Stomach smooth muscle (tissue), 2 donors: ENCODE data around the gene HSPA14.
A peak's percentile ranks its signal among the peaks of the same experiment; 100 is the strongest.

Experiments
- H3K27ac ChIP-seq: one replicate; pipeline ENCODE4 v1.7.0; 2013; ENCODE audit warnings: mild to moderate bottlenecking, low read length, inconsistent platforms
- H3K27me3 ChIP-seq, 2 donors: one replicate each; pipeline ENCODE4 v1.7.0; 2013; ENCODE audit warnings: low read length in 2 of 2; ENCODE audit not compliant: insufficient read depth in 2 of 2, control insufficient read depth in 1 of 2
- H3K36me3 ChIP-seq, 2 donors: one replicate each; pipeline ENCODE4 v1.7.0; 2013; ENCODE audit warnings: low read length in 2 of 2; ENCODE audit not compliant: control insufficient read depth in 2 of 2, insufficient read depth in 2 of 2
- H3K4me1 ChIP-seq: one replicate; pipeline ENCODE4 v1.7.0; 2013; ENCODE audit warnings: low read length; ENCODE audit not compliant: control insufficient read depth, insufficient read depth
- H3K4me3 ChIP-seq, 2 donors: one replicate each; pipeline ENCODE4 v1.7.0; 2013; ENCODE audit warnings: low read length in 2 of 2
- H3K9ac ChIP-seq, 2 donors: one replicate each; pipeline ENCODE4 v1.7.0; 2013; ENCODE audit warnings: low read length in 2 of 2, mild to moderate bottlenecking in 1 of 2
- H3K9me3 ChIP-seq, 2 donors: one replicate each; pipeline ENCODE4 v1.7.0; 2013; ENCODE audit warnings: low read length in 2 of 2; ENCODE audit not compliant: control insufficient read depth in 2 of 2
- donor health status: healthy.
- donor health status: Pancreatic carcinoma.

The HSPA14 gene

GRCh38 chr10:14838582-14839304, 637 bp downstream of the HSPA14 start:
- Histone ChIP-seq H3K9ac (peak overlapping the region; percentile 88 to 93), H3K4me1 (peaks cover 19% of the 10 kb centered on the region), H3K27ac (peak overlapping the region; percentile 97), H3K27me3 (no peaks in the 10 kb centered on the region), H3K9me3 (no peaks in the 10 kb centered on the region), H3K36me3 (peaks cover 13 to 24% of the 10 kb centered on the region in 2 donors), H3K4me3 (peak overlapping the region; percentile 78 to 96)

DNA sequence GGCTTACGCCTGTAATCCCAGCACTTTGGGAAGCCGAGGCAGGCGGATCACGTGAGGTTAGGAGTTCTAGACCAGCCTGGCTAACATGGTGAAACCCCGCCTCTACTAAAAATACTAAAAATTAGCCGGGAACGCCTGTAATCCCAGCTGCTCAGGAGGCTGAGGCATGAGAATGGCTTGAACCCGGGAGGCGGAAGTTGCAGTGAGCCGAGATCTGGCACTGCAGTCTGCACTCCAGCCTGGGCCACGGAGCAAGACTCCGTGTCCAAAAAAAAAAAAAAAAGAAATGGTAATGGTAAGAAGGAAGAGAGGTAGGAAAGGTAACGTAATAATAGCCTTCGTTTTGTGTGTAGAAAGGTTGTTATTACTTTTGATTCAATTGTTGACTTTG, 1.2 kb downstream of the HSPA14 start:
- Histone ChIP-seq H3K9me3 (no peaks in the 10 kb centered on the region), H3K27ac (no peak overlapping the region), H3K36me3 (peaks cover 18 to 28% of the 10 kb centered on the region in 2 donors), H3K9ac (peak overlapping the region; percentile 88 to 93), H3K4me3 (peak overlapping the region; percentile 78 to 96), H3K27me3 (no peaks in the 10 kb centered on the region), H3K4me1 (peaks cover 19% of the 10 kb centered on the region)

DNA sequence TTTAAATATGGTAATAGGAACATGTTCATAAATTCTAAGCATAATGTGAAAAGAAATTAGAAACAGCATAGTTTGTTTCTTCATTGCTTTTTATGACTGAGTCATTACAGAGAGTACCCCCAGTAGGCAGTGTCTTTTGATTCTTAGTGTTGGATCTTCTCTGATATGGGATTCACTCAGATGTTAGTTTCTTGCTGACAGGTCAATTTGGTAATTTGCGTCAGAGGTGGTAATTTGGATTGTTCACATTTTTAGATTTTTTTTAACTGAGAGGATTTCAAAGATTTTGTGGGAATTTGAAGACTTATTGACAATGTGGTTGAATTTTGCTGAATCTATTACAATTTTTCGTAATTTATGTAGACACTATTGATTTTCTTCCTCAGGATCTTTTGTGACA, 2.1 kb downstream of the HSPA14 start:
- no peak overlapping the region for H3K27ac ChIP-seq
- peaks cover 18 to 31% of the 10 kb centered on the region in 2 donors for H3K36me3 ChIP-seq
- no peaks in the 10 kb centered on the region for H3K27me3 ChIP-seq
- no peak overlapping the region for H3K9ac ChIP-seq
- H3K9me3 ChIP-seq, result no peaks in the 10 kb centered on the region
- no peak overlapping the region for H3K4me3 ChIP-seq
- peaks cover 19% of the 10 kb centered on the region for H3K4me1 ChIP-seq

- H3K4me3 ChIP-seq, result no peak overlapping the region
- no peaks in the 10 kb centered on the region for H3K27me3 ChIP-seq
- no peak overlapping the region for H3K27ac ChIP-seq
- peaks cover 18 to 31% of the 10 kb centered on the region in 2 donors for H3K36me3 ChIP-seq
- H3K9me3 ChIP-seq, result no peaks in the 10 kb centered on the region
- H3K9ac ChIP-seq, result no peak overlapping the region
- H3K4me1 ChIP-seq, result peaks cover 7% of the 10 kb centered on the region
Observed at GRCh38 chr10:14843327-14843988, 5.4 kb downstream of the HSPA14 start.

DNA sequence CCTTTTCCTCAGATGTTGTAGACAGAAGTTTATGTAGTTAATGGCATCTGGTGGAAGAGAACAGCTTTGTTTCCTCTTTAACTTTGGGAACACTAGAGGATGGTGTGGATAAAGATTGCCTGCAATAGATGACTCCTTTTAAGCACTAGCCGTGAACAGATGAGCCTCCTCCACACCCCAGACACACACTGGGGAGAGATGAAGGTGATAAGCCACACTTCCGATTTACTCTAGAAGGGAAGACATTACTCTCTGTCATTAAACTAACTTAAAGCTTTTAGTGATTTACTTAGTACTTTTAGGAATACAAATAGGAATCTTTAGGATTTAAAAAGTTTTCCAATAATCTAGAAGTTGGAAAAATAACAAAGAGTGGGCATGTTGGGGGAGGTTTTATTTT, 6.8 kb downstream of the HSPA14 start:
- Histone ChIP-seq H3K9ac (no peak overlapping the region), H3K27me3 (no peaks in the 10 kb centered on the region), H3K9me3 (no peaks in the 10 kb centered on the region), H3K4me3 (no peak overlapping the region), H3K4me1 (no peaks in the 10 kb centered on the region), H3K36me3 (peaks cover 21 to 31% of the 10 kb centered on the region in 2 donors), H3K27ac (no peak overlapping the region)

DNA sequence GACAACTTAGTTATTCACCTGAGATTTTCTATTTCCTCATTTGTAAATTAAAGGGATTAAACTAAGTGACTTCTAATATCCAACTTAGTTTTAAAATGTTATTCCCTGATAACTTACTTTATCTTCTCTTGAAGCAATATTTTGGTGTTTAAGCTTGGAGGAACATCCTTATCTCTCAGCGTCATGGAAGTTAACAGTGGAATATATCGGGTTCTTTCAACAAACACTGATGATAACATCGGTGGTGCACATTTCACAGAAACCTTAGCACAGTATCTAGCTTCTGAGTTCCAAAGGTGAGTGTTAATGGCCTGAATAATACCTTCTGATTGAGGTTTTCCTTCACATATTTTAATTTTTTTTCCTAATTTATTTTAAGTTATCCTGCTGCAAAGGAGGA, 14.1 kb downstream of the HSPA14 start:
- H3K27ac ChIP-seq, result no peak overlapping the region
- H3K4me1 ChIP-seq, result no peaks in the 10 kb centered on the region
- H3K9me3 ChIP-seq, result no peaks in the 10 kb centered on the region
- H3K27me3 ChIP-seq, result no peaks in the 10 kb centered on the region
- H3K36me3 ChIP-seq, result peaks cover 5 to 11% of the 10 kb centered on the region in 2 donors
- H3K4me3 ChIP-seq, result no peak overlapping the region
- H3K9ac ChIP-seq, result no peak overlapping the region

DNA sequence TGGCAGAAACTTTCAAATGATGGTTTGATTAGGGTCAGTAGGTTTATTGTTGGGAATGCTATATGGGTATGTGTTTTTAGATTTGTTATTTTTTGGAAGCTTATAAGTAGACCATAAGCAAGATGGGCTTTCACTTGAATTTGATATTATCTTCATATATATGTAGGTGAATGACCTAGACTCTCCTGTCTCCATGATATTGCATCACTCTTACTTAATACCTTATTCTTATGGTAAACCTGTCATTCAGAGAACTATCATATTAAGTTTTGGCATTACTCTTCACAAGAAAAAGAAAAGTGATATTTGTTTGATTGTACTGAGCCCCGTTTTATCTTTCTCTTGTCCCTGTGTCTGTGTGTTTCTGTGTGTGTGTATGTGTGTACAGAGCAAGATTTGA, 17.3 kb downstream of the HSPA14 start:
- Histone ChIP-seq H3K4me3 (no peak overlapping the region), H3K4me1 (no peaks in the 10 kb centered on the region), H3K9ac (no peak overlapping the region), H3K27ac (no peak overlapping the region), H3K27me3 (no peaks in the 10 kb centered on the region), H3K9me3 (no peaks in the 10 kb centered on the region), H3K36me3 (peaks cover 8 to 15% of the 10 kb centered on the region in 2 donors)

DNA sequence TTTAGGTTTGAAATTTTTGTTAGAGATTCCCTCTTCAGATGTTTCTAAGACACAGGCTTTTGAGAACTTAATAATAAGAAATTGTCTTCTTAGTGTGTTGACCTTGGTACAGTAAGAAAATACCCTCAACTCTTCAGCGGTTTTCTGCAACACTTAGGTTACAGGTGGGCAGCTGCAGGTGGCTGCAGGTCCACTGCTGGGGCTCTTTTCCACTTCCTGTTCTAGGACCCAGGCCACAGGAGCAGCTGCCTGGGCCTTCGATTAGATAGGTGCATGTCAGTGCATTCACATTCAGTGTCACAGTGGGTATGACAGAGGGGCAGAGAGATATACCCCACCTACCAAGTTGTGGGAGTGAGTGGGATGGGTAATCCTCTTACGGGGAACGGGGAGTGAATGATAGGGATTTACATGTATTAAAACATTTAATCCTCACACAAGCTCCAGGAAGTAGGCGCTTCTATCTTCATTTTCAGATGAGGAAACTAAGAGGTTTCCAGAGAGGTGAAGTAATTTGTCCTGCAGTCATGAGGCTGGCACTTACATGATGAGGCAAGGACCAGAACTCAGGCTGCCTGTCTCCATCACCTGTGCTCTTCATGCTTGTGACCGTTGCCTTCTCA, 20.3 kb downstream of the HSPA14 start:
- no peak overlapping the region for H3K9ac ChIP-seq
- H3K27me3 ChIP-seq, result no peaks in the 10 kb centered on the region
- H3K4me1 ChIP-seq, result no peaks in the 10 kb centered on the region
- H3K9me3 ChIP-seq, result no peaks in the 10 kb centered on the region
- no peak overlapping the region for H3K27ac ChIP-seq
- peaks cover 13 to 15% of the 10 kb centered on the region in 2 donors for H3K36me3 ChIP-seq
- no peak overlapping the region for H3K4me3 ChIP-seq

- no peaks in the 10 kb centered on the region for H3K27me3 ChIP-seq
- no peaks in the 10 kb centered on the region for H3K4me1 ChIP-seq
- peaks cover 13 to 15% of the 10 kb centered on the region in 2 donors for H3K36me3 ChIP-seq
- H3K9me3 ChIP-seq, result no peaks in the 10 kb centered on the region
- no peak overlapping the region for H3K4me3 ChIP-seq
- H3K27ac ChIP-seq, result no peak overlapping the region
- no peak overlapping the region for H3K9ac ChIP-seq
Observed at GRCh38 chr10:14859043-14859442, 20.9 kb downstream of the HSPA14 start.

GRCh38 chr10:14859775-14860174, 21.7 kb downstream of the HSPA14 start:
- H3K27me3 ChIP-seq, result no peaks in the 10 kb centered on the region
- no peaks in the 10 kb centered on the region for H3K4me1 ChIP-seq
- no peak overlapping the region for H3K9ac ChIP-seq
- H3K9me3 ChIP-seq, result no peaks in the 10 kb centered on the region
- H3K27ac ChIP-seq, result no peak overlapping the region
- H3K4me3 ChIP-seq, result no peak overlapping the region
- peaks cover 13 to 15% of the 10 kb centered on the region in 2 donors for H3K36me3 ChIP-seq

GRCh38 chr10:14860791-14861190, 22.7 kb downstream of the HSPA14 start:
- Histone ChIP-seq H3K36me3 (peaks cover 13 to 15% of the 10 kb centered on the region in 2 donors), H3K4me1 (no peaks in the 10 kb centered on the region), H3K4me3 (no peak overlapping the region), H3K9ac (no peak overlapping the region), H3K27me3 (no peaks in the 10 kb centered on the region), H3K9me3 (no peaks in the 10 kb centered on the region), H3K27ac (no peak overlapping the region)
